UCSD-AML1 (cell line): Measurements from ENCODE around the gene SLC30A2.

ENCODE experiments used
- DNase-seq: peaks from one replicate; lab custom pipeline; 2025; ENCODE audit not compliant: unreplicated experiment; lab: John Stamatoyannopoulos, UW

The SLC30A2 gene

DNA sequence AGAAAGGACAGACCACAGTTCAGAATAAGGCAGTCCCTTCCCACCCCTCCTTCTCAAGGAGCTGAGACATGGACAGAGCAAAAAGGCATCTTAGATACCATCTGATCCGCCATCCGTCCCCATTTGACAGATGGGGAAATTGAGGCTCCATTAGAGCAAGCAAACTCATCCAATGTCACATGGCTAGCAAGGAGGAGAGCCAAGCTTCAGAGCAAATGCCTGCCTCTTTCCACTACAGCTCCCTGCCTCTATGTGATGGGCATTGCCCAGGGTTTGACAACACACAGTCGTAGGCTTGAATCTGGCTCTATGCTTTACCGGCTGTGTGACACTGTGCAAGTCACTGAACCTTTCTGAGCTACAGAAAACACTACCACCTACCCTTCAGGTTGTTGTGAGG is 3.9 kb downstream of the SLC30A2 start:
- no peak for DNase-seq

DNA sequence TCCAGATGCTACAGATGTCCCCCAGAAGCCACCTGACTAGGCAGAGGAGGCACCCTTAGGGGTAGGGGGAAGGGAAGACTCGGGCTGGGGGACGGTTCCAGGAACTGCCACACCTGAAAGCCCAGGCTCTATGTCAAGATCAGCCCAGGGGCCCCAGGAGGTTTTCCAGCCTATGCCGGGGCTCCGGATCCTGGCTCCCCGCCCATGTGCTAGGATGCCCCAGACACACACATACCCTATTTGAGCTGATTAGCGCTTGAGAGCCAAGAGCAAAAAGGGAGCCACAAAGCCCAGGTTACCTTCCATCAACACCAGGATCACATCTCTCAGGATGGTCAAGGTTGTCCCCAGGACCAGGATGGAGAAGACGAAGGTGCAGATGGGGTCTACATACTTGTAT is 4.5 kb downstream of the SLC30A2 start:
- no peak for DNase-seq

DNA sequence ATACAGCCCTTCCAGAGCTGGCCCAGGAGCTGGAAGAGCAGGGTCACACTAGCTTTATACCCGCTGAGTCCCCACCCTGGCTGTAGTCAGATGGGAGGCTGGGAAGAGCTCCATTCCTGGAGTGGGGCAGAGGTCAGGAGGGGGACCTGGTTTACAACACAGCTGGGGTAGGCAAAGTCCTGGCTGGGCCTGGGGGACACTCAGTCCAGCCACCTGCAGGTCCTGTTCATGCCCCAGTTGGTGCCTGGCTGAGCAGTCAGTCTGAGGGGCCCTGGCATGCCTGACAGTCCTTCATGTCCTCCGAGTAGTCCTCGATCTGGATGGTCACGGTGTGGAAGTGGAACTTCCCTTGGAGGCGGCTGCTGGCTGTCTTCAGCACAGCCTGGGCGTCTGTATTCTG is 7.0 kb downstream of the SLC30A2 start:
- no peak for DNase-seq

DNA sequence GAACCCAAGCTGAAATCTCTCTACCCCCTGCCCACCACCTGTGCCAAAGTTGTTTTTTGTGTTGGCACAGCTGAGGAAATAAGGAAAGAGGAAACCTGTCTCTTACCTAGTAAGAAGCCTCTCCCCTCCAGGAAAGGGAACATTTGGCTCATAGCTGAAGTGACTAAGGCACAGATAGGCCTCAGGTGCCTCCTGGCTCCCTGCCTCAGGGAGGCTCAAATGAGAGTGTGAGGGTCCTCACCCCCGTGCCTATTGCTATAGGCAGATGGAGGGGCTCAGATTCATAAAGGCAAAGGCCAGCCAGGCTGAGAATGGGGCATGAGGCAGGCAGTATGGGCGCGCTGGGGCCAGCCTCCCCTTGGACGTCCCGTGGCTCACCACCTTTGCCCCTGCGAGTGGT is 7.4 kb downstream of the SLC30A2 start:
- DNase-seq, result no peak

DNA sequence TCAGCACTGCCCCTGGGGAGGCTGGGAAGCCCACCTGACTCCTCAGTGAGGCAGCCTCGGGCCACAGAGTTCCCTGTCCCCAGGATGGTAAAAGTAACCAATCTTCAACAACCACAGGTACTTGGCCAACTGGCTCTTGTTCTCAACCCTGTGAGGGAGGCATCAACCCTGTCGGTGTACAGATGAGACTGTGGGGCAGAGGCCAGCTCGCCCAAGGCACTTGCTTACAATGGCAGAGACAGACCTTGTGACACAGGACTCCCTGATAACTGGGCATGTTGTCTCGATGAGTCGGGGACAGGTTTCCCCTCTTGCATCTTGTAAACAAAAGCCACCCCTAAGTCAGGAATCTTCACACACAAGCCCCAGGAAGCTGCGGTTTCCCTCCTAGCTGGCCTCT is 8.0 kb downstream of the SLC30A2 start:
- DNase-seq, result no peak

DNA sequence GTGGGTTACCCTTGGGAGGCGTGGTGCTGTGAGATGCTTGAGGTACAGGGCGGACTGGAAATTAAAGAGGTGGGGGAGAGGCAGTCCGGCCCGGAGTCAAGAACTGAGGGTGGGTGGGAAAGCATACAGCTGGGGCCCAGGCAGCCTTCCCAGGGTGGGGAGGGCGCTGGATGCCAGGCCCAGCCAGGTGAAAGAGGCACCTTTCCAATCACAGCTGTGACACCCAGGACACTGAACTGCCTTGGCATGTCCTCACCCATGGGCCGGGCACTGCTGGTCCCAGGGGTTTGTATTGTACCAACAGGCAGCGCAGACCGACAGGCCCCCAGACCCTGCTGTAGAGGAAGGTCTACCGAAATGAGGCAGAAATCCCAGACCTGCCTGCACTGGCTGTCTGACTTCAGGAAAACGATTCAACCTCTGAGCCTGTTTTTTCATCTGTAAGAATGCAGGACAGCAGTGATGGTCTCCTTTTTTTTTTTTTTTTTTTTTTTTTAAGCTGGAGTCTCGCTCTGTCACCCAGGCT is 9.1 kb downstream of the SLC30A2 start:
- no peak for DNase-seq

DNA sequence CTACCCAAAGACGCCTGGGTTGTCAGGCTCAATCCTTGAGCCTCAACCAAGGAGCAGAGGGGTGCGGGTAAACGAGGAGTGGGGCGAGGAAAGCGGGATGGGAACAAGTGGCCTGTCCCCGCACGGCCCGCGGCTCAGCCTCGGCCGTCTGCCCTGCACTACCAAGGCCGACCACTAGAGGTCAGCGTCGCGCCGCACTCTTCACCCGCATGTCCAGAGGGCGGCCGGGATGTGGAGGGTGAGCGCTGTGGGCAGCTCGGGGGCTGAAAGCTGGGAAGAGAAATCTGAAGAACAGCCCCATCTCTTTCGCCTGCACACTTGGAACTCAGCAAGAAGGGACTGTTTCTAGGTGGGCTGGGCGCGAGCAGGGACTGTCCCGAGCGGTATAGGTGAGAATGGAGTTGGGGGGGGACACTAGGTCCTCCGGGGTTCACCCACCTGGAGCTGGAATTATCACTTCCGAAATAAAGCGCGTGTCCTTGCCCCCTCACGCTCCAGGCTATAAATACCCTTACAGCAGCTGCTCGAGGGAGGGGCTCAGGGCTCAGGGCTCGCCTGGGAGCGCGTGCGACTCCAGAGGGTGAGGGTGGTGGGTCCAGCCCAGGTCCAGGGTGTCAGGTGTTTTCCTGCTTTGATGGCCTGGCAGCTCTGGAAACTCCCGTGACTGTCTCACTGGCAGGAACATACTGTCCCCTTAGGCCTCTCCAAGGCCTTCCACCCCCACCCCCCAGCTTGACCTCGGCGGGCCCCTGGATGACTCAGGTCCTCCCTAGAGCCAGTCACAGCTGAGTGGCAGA is 9.8 kb downstream of the SLC30A2 start:
- DNase-seq, result peak; percentile 82

DNA sequence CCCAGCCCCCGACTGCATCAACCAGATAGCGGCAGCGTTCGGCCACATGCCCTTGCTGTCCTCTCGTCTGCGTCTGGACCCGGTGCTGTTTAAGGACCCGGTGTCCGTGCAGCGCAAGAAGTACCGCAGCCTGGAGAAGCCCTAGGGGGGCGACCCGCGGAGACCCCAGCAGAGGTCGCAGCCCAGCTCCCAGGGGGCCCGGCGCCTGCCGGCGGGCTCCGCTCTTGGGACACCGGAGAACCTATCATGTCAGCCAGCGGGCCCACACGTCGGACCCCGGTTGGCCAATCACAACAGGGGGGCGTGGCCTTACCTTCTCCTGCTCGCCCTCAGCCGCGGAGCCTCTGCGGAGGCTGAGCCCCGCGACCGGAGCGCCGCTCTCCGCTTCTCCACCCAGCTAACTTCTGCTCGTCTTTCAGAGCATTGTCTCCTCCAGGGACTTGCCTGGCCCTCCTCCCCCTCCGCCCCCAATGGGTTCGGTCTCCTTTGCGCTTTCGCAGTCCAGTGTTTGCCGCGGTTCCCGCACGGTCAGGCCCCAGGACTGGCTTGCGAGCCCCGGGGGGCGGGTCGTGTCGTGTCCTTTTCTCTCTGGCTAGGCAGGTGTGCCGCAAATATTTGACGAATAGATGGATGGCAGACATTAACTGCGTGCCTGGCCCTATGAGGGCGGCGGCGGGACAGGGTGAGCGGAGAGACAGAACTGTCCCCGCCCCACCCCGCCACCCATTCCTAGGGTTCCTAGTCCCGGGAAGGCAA is 10.5 kb downstream of the SLC30A2 start:
- DNase-seq, result peak; percentile 87

DNA sequence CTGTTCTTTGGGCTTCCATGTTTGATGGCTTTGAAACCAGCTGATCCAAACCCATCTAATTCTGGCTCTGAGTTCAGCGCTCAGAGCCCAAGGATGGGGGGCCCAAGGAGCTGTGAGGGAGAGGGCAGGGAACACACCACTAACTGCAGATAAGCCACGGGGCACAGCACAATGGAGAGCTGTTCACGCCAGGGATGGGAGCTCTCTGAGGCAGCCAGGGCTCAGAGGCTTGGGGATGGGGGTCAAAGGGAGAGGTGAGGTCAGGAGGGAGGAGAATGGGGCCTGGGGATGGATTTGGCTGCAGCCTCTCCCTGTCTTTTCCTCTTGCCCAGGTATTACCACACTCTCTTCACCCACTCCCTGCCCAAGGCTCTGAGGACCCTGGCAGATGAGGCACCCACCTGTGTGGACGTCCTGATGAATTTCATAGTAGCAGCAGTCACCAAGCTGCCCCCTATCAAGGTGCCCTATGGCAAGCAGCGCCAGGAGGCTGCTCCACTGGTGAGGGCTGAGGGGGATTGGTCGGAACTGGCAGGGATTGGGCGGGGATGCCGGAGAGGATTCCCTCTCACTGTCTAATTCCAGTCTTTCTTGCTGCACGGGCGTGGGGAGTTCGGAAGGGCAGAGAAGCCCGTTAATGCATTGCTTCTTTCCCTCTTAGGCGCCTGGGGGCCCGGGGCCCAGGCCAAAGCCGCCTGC is 11.3 kb downstream of the SLC30A2 start:
- no peak for DNase-seq

DNA sequence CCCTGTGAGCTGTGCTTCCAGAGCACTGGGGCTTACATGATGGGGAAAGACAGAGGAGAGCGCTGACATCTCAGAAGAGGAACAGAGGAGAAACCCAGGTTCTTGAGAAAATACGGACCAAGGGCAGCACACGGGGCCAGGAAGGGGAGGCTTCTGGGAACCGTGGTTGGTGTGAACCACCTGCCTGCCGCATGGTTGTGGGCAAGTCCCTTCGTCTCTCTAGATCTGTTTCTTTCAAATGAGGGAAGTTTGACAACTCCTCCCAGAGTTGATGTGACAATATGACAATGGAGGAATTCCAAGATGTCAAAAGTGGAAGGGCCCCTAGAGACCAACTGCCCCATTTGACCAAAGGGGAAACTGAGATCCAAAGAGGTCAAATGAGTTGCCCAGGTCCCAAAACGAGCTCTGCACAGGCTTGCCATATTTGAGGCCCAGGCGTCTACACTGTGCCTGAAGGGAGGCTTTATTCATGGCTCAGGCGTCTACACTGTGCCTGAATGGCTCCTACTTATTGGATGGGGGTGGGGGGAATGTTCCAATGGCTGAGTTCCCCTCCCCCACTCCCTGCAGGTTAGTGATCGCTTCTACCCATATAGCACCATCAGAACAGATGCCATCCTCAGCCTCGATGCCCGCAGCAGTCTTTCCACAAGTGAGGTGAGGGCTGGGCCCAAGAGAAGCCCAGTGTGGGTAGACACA is 13.1 kb downstream of the SLC30A2 start:
- DNase-seq, result no peak

DNA sequence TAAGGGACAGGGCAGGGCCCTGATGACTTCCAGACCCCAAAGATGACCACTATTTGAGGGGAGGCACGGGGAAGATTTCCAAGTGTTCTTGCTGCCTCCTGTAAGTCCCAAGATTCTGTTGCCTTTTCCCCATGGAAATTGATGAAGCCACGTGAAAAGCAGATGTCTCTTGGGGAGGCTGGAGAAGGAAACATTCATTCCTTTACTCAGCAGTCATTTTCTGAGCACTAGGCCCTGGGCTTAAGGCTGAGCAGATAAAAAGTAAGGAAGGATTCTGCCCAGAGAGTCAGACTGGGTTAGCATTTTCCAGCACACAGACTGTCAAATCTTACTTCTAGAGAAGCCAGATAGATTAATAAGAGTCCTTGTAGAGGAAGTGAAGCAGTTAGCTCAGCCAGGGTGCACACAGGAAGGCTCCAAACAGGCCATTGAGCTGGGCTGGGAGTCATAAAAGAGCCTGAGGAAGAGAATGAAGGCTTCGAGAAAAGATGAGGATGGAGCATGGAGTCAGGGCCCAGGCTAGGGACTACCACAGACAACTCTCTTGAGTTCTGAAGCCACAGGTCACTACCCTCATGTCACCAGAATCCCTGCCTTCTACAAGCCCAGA is 14.2 kb downstream of the SLC30A2 start:
- no peak for DNase-seq

DNA sequence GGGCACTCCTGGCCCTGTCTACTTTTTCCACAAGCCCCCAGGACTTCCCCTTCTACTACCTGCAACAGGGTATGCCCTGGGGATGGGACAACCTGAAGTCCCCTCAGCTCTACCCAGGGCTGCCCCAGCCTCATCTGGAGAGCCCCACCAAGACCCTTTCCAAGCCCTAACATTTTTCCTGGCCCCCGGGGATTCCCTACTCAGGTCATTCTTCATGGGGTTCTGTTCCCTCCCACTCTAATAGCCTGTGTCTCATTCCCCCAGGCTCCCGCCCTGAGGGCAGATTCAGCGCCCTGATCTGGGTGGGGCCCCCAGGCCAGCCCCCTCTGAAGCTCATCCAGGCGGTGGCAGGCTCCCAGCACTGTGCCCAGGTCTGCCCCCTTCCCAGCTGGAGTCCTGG is 14.7 kb downstream of the SLC30A2 start:
- DNase-seq, result no peak

DNA sequence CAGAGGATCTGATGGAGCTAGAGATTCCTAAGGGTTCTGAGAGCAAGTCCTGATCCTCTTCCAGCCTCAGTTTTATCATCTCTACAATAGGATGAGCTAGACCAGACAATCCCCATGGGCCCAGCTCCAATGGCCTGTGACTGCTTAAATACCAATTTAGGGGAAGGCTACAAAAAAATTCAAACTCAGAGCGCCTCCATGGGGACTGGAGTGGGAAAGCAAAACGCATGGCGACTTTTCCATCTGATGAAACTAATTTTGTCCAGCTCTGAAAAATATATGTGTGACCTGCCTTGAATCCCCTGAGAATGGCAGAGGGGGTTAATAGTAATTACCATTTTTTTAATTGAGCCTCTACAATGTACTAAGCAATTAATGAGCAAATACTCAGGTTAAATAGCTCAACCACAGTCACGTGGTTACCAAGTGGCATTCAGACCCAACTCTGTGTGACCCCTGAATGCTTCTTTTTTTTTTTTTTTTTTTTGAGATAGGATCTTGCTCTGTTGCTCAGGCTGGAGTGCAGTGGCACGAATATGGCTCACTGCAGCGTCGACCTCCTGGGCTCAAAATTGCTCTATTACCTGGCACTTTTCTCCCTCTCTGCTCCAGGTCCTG is 15.9 kb downstream of the SLC30A2 start:
- DNase-seq, result no peak

DNA sequence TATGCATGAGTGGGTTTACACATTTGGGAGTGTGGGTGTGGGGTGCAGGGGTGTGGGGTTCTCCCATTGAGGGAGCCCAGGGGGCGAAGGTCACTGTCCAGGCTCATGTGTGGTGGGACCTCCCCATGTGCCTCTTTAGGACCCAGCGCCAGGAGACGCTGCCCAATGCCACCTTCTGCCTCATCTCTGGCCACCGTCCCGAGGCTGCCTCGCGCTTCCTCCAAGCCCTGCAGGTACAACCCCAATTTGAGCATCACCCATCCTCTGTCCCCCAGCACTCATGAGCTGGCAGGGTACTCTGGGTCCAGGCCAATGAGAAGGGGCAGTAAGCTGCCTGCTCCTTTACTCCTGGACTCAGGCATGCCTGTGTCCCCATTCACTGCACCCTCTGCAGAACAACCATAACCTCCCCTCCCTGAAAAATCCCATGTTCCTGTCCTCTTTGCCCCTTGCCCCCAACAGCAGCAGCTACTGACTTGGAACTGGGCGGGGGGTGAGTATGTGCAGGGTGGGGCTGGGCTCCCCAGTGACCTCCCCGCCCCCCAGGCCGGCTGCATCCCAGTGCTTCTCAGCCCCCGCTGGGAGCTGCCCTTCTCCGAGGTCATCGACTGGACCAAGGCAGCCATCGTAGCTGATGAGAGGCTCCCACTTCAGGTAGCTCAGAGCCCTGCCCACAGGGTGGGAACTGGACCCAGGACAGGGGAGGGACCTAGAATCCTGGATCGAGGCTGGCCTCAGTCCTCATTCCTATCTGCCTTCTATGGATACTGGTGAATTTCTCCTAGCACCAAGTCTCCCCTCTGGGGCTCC is 16.7 kb downstream of the SLC30A2 start:
- no peak for DNase-seq

DNA sequence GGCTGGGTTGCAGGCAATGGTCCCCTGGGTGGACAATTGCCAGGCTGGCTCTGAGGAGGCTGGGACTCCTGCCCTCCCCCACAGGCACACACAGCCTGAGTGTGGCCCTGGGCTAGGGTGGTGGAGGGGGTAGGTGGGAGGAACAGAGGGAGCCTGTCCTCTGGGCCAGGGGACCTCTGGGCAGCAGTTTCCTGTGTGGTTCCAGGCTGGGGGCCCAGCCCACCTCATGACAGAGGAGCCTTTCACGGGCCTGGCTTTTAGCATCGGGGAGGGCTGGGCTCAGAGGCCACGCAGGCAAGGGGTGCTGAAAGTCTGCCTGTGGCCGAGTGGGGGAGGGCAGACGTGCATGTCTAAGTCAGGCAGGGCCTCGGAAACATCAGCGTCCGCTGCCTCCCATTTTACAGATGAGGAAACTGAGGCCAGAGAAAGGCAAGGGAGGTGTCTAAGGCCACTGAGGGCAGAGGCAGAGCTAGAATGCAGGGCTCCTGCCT is 17.4 kb downstream of the SLC30A2 start:
- DNase-seq, result no peak

DNA sequence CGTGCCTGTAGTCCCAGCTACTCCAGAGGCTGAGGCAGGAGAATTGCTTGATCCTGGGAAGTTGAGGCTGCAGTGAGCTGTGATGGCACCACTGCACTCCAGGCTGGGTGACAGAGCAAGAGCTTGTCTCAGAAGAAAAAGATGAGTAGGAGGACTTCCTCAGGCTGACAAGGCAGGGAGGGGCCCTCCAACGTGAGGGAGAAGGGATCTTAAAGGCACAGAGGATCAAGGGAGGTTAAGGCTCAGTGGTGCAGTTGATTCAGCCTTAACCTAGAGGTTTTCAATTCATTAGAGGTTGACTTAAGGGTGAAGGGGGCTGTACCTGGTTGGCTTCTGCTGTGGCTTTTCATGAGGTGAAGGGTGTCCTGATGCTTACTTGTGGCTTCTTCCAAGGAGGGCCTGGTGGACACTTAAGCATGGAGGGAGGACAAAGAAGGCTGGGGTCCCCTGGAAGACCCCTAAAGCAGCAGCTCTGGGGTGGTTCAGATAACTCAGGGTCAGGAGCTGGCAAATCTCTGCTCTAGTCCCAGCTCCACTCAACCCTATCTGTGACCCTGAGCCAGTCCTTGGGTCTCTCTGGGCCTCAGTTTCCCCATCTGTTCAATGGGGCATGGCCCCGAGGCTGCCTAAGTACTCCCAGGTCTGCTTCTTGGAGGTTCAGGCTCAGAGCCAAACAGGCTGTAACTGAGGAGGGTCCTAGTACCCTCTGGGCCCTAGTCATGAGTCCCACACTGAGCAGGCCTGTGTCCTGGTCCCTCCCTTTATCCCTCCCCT is 18.0 kb downstream of the SLC30A2 start:
- DNase-seq, result no peak

DNA sequence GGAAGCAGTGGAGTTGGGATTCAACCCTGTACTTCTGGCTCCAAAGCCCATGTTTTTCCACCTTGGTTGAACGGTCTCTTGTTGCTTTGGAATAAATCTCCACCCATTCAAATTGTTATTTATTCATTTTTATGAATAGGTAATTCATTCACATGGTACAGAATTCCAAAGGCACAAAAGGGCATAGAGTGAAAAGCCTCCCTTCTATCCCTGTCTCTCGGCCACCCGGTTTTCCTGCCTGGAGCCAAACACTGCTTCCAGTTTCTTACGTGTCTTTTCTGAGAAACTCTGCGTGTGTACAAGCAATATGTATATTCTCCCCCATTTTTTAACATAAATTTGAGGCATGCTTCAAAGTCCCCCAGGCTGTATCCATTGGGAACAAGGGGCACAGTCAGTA is 20.4 kb downstream of the SLC30A2 start:
- DNase-seq, result no peak

DNA sequence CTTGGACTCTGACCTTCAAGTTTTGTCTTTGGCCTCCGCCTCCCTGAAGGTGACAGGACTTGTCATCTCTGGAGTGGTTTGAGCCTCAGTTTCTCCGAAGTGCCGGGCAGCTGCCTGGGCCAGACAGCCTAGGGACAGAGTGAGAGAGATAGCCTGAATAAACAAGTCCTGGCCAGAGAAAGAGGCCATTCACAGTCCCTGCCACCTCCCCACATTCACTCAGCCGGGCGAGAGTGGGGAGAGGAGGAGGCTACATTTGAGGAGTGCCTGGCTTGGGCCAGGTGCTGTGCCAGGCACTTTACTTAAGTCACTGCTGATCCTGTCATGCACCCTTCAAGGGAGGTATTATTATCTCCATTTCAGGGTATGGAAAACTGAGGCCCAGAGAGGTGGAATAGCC is 20.9 kb downstream of the SLC30A2 start:
- DNase-seq, result no peak

DNA sequence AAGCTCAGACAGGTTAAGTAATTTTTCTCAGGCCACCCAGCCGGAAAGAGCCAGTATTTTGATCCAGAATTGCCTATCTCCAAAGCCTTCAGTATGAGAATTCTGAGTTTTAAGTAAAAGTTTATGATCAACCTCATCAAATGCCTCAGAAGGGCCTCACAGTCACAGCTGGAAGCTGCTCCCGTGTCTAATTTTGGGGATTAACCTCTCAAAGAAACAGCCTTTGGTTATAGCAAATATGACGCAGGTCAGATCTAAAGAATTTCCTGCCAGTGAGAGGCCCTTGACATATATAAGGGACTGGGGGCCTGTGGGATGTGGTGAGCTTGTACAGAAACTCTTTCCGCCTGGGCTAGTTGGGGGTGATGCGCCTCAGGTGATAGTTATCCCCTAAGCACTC is 22.1 kb downstream of the SLC30A2 start:
- no peak for DNase-seq
